ENCODE measurements around the gene IFT22. TPM values are rescaled to one million over a fixed set of nuclear protein-coding genes. Genes with fewer than 3 reads are reported as not detected.
"Not testable (repeated sequence)": the region's sequence is repeated elsewhere in the genome, so short reads cannot be mapped to it uniquely, and the experiment has no call there.

Gene IFT22
- total RNA-seq, 4 donors from 2014 or later: 18.0 to 25.9 (median 20.6) TPM

- Histone ChIP-seq H3K36me3 (no peaks in the 10 kb centered on the region), H3K27ac (no peak overlapping the region), H3K27me3 (peaks cover 0 to 16% of the 10 kb centered on the region in 2 donors), H3K4me3 (no peak overlapping the region), H3K9me3 (peaks cover 0 to 2% (median 0%) of the 10 kb centered on the region in 4 donors), H3K4me1 (peaks cover 0 to 4% (median 2%) of the 10 kb centered on the region in 4 donors)
- DNase-seq (ENCODE audit: low spot score in 2 of 2): no peak
- no peak for TF ChIP-seq POLR2A (IDR thresholded peaks at IDR 0.05)
- no peak for TF ChIP-seq EP300 (IDR thresholded peaks at IDR 0.05)
- no peak for TF ChIP-seq CTCF (IDR thresholded peaks at IDR 0.05)
- WGBS, 2 donors: 45 to 48% methylated on average over 6 of the region's 6 CpGs
Observed at GRCh38 chr7:101287032-101287431, 34.6 kb downstream of the IFT22 start.

DNA sequence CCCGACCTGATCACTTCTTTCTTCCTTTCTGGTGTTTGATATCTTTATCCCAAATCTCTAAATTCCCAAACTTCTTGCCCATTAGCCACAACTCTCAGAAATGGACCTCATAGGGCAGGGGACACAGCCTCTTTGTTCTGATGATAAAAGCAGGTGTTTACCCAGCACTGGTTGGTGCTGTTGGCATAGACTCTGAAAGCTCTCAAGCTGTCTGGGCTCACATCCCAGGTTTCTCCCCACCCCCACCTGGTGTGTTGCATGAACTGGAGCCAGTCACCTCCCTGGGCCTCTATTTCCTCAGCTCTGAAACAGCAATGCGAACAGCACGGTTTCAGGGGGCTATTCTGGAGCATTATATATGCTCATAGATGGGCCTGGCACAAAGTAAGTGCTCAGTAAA, 35.7 kb downstream of the IFT22 start:
- H3K27ac ChIP-seq; H3K4me1 ChIP-seq; H3K4me3 ChIP-seq; H3K36me3 ChIP-seq; H3K9me3 ChIP-seq; H3K27me3 ChIP-seq; DNase-seq (ENCODE audit: low spot score in 2 of 2): not testable (repeated sequence)
- WGBS, 2 donors: 82 to 84% methylated on average over 3 of the region's 3 CpGs

GRCh38 chr7:101285171-101285570, 36.4 kb downstream of the IFT22 start:
- H3K27ac ChIP-seq: no peak overlapping the region
- peaks cover 0 to 2% (median 0%) of the 10 kb centered on the region in 4 donors for H3K9me3 ChIP-seq
- no peak overlapping the region for H3K4me3 ChIP-seq
- TF ChIP-seq EP300 (IDR thresholded peaks at IDR 0.05) (no peak), POLR2A (IDR thresholded peaks at IDR 0.05) (no peak)
- 69 to 73% methylated on average over 9 of the region's 9 CpGs for WGBS, 2 donors
- H3K4me1 ChIP-seq: peaks cover 0 to 4% (median 2%) of the 10 kb centered on the region in 4 donors
- no peak for DNase-seq (ENCODE audit: low spot score in 2 of 2)
- no peaks in the 10 kb centered on the region for H3K36me3 ChIP-seq
- H3K27me3 ChIP-seq: no peaks in the 10 kb centered on the region

DNA sequence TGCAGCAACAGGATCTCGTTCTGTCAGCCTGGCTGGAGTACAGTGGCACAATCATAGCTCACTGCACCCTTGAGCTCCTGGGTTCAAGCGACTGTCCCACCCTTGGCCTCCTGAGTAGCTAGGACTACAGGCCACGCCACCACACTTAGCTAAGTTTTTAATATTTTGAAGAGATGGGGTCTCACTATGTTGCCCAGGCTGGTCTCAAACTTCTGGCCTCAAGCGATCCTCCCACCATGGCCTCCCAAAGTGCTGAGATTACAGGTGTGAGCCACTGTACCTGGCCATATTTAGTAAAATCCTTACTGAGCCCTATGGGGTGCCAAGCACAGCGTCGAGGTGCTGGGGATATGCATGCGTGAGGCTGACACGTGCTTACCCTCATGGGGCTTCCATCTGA, 40.7 kb downstream of the IFT22 start:
- not testable (repeated sequence) for H3K4me3 ChIP-seq; H3K27me3 ChIP-seq; H3K4me1 ChIP-seq; H3K9me3 ChIP-seq; H3K27ac ChIP-seq; DNase-seq (ENCODE audit: low spot score in 2 of 2); H3K36me3 ChIP-seq
- WGBS, 2 donors: 83 to 85% methylated on average over 8 of the region's 8 CpGs

DNA sequence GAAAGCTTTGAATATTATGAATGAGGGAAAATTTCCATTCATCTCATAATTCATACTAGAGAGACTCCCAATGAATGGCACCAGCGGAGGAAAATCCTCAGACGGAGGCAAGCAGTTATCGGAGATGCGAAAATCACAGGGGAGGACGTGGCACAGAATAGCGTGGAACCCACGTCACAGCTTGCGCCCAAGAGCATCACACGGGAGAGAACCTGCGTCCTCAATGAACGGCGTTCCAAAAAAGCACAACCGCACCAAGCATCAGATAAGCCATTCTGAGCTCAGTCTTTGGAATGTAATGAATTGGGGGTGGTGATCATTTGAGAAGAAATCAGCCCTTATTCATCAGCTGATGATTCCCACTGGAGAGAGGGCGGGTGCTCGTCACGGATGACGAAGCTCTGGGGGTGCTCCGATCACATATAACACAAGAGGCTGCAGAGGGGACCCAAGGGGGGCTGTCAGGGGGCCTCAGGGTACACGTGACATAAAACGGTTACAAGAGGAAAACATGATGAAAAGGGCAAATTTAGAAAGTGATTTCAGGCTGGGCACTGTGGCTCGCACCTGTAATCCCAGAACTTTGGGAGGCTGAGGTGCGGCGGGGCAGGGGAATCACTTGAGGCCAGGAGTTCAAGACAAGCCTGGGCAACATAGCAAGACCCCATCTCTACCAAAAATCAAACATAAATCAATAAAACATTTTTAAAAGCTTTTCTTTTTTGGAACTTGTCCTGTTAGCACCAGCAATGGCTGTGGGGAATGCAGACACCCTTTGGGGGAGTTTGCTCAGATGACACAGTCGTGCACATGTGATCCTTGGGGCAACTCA, 42.9 kb downstream of the IFT22 start:
- no peaks in the 10 kb centered on the region for H3K36me3 ChIP-seq
- H3K4me1 ChIP-seq: peaks cover 0 to 4% (median 2%) of the 10 kb centered on the region in 4 donors
- peaks cover 0 to 5% of the 10 kb centered on the region in 2 donors for H3K27me3 ChIP-seq
- no peak overlapping the region for H3K27ac ChIP-seq
- 79 to 80% methylated on average over 24 of the region's 24 CpGs for WGBS, 2 donors
- no peaks in the 10 kb centered on the region for H3K9me3 ChIP-seq
- no peak overlapping the region for H3K4me3 ChIP-seq
- no peak for DNase-seq (ENCODE audit: low spot score in 2 of 2)
- no peak for TF ChIP-seq POLR2A (IDR thresholded peaks at IDR 0.05)
- no peak for TF ChIP-seq EP300 (IDR thresholded peaks at IDR 0.05)
- TF ChIP-seq CTCF (IDR thresholded peaks at IDR 0.05): no peak

- DNase-seq (ENCODE audit: low spot score in 2 of 2): no peak
- no peak overlapping the region for H3K4me3 ChIP-seq
- no peak for TF ChIP-seq CTCF (IDR thresholded peaks at IDR 0.05)
- TF ChIP-seq POLR2A (IDR thresholded peaks at IDR 0.05): no peak
- TF ChIP-seq EP300 (IDR thresholded peaks at IDR 0.05): no peak
- 64 to 66% methylated on average over 9 of the region's 9 CpGs for WGBS, 2 donors
- peaks cover 0 to 3% (median 0%) of the 10 kb centered on the region in 4 donors for H3K4me1 ChIP-seq
- peak overlapping the region in 1 of 4 donors; percentile 18 for H3K27ac ChIP-seq
- H3K9me3 ChIP-seq: no peaks in the 10 kb centered on the region
- H3K36me3 ChIP-seq: no peaks in the 10 kb centered on the region
- H3K27me3 ChIP-seq: peaks cover 0 to 5% of the 10 kb centered on the region in 2 donors
Observed at GRCh38 chr7:101277155-101277554, 44.5 kb downstream of the IFT22 start.
